K562 (cell line): ENCODE results near the gene LRRC19. TPM values are rescaled to one million over a fixed set of nuclear protein-coding genes. Genes with fewer than 3 reads are reported as not detected.

Source experiments
- ATAC-seq: fragments of 200-7000 bp; cut with Tn5 transposase; 3 replicates; pipeline ENCODE4 v1.9.1; 2020; ENCODE audit warnings: moderate library complexity
- BruUV-seq: library from RNA; stranded (reverse); fragments of 400-500 nt; replicated peaks from 2 replicates; lab custom pipeline; 2021; lab: Mats Ljungman, UMichigan
- CTCF ChIA-PET: fragments of 300-600 bp; formaldehyde crosslinking; extraction: SDS; loops from one replicate; lab custom pipeline; 2021; ENCODE audit warnings: low intra/inter-chr PET ratio; lab: Yijun Ruan, JAX
- POLR2A ChIA-PET: fragments of 300-600, 350-650 bp; sonication (Branson Sonifier 250); formaldehyde crosslinking; extraction: SDS; loops from one replicate; lab custom pipeline; 2021; ENCODE audit warnings: antibody characterized with exemption, inconsistent platforms; lab: Yijun Ruan, JAX
- DNase-seq, 4 experiments: peaks; one replicate each; pipeline versions ENCODE4 v3.0.0 to v3.0.0-alpha.2; 2011 to 2018; ENCODE audit warnings: low spot score in 3 of 4, mixed read lengths in 3 of 4; ENCODE audit errors: extremely low read depth in 1 of 4
- FAIRE-seq: peaks from 2 replicates; lab custom pipeline; 2011; peaks lifted over from hg19 to GRCh38; lab: Jason Lieb, UNC
- H2AFZ ChIP-seq: 2 replicates; pipeline ENCODE4 v1.6.0; 2011; ENCODE audit warnings: low read depth, low read length, control low read depth, inconsistent platforms
- H3K27ac ChIP-seq: fragments of 200-600 bp; 3 replicates; pipeline ENCODE4 v1.8.0; 2011; ENCODE audit warnings: low read depth, mild to moderate bottlenecking, control low read depth, inconsistent platforms, low read length, moderate library complexity, mixed read lengths; ENCODE audit errors: extremely low read depth
- H3K27me3 ChIP-seq, 2 experiments: fragments of 300-600 bp in 1 of 2; 2 replicates in 1 of 2; 3 replicates in 1 of 2; pipeline versions ENCODE4 v1.6.0 to v1.8.0; 2011; ENCODE audit warnings: inconsistent platforms in 2 of 2, low read length in 2 of 2, mild to moderate bottlenecking in 1 of 2, mixed read lengths in 1 of 2, moderate library complexity in 1 of 2; ENCODE audit not compliant: control insufficient read depth in 2 of 2, insufficient read depth in 2 of 2
- H3K36me3 ChIP-seq: fragments of 300-600 bp; 3 replicates; pipeline ENCODE4 v1.8.0; 2011; ENCODE audit warnings: mild to moderate bottlenecking, low read length, inconsistent platforms; ENCODE audit not compliant: control insufficient read depth, insufficient read depth
- H3K4me1 ChIP-seq, 2 experiments: fragments of 200-600 bp in 1 of 2; replicated peaks in 1 of 2; 2 replicates in 1 of 2; 3 replicates in 1 of 2; pipeline versions ENCODE4 v1.5.1 to v1.8.0; 2011; ENCODE audit warnings: inconsistent platforms in 2 of 2, low read length in 2 of 2, mild to moderate bottlenecking in 1 of 2, mixed read lengths in 1 of 2, moderate library complexity in 1 of 2; ENCODE audit not compliant: control insufficient read depth in 2 of 2, insufficient read depth in 2 of 2
- H3K4me2 ChIP-seq: 2 replicates; pipeline ENCODE4 v1.6.1; 2011; ENCODE audit warnings: low read length, control low read depth, inconsistent platforms, mixed read lengths; ENCODE audit not compliant: insufficient read depth
- H3K4me3 ChIP-seq: fragments of 200-600 bp; sonication (generic), shearing (Covaris generic); 2 replicates; pipeline ENCODE4 v1.5.1; 2016; ENCODE audit warnings: control low read depth, inconsistent platforms
- H3K79me2 ChIP-seq: fragments of 200-600 bp; 3 replicates; pipeline ENCODE4 v1.8.0; 2011; ENCODE audit warnings: low read length, inconsistent platforms; ENCODE audit not compliant: control insufficient read depth, insufficient read depth
- H3K9ac ChIP-seq, 2 experiments: 2 replicates each; pipeline versions ENCODE4 v1.6.0 to v1.6.1; 2011; ENCODE audit warnings: low read depth in 2 of 2, low read length in 2 of 2, control low read depth in 1 of 2, inconsistent platforms in 1 of 2, mild to moderate bottlenecking in 1 of 2, mixed read lengths in 1 of 2; ENCODE audit not compliant: insufficient read depth in 1 of 2
- H3K9me1 ChIP-seq: one replicate; pipeline ENCODE4 v1.6.0; 2011; ENCODE audit warnings: inconsistent platforms, mild to moderate bottlenecking, low read length, moderate library complexity; ENCODE audit not compliant: control insufficient read depth, insufficient read depth
- H3K9me3 ChIP-seq: replicated peaks from 2 replicates; pipeline ENCODE4 v1.5.1; 2011; ENCODE audit warnings: low read depth, low read length, inconsistent platforms; ENCODE audit not compliant: control insufficient read depth, insufficient read depth
- H4K20me1 ChIP-seq: replicated peaks from 2 replicates; pipeline ENCODE4 v1.6.1; 2011; ENCODE audit warnings: low read length, inconsistent platforms, mixed read lengths; ENCODE audit not compliant: control insufficient read depth, insufficient read depth
- ATF7 ChIP-seq: fragments of 450-650 bp; IDR thresholded peaks from 2 replicates; pipeline ENCODE4 v1.7.1; 2014; ENCODE audit warnings: mild to moderate bottlenecking, moderate library complexity
- BRCA1 ChIP-seq, 2 experiments: fragments of 450-650 bp in 1 of 2; sonication (generic) in 1 of 2; formaldehyde crosslinking in 1 of 2; IDR thresholded peaks; 2 replicates each; pipeline versions ENCODE4 v1.5.0 to v1.6.1; 2017 to 2020; ENCODE audit warnings: mild to moderate bottlenecking in 1 of 2, missing genetic modification reagents in 1 of 2
- HLTF ChIP-seq: fragments of 450-650 bp; IDR thresholded peaks from 2 replicates; pipeline ENCODE4 v1.6.1; 2016
- MLX ChIP-seq, 2 experiments: fragments of 450-650 bp in 1 of 2; sonication (generic) in 1 of 2; formaldehyde crosslinking; conservative IDR thresholded peaks; 2 replicates each; pipeline versions ENCODE4 v1.4.0 to v1.8.1; 2020 to 2022; ENCODE audit warnings: mild to moderate bottlenecking in 1 of 2, missing genetic modification reagents in 1 of 2
- NCOA2 ChIP-seq, 2 experiments: fragments of 450-650 bp; IDR thresholded peaks; 2 replicates each; pipeline ENCODE4 v1.6.1; 2018; ENCODE audit warnings: mild to moderate bottlenecking in 2 of 2, moderate library complexity in 1 of 2; ENCODE audit not compliant: partially characterized antibody in 2 of 2
- PCBP2 ChIP-seq: fragments of 200-400 bp; formaldehyde crosslinking; IDR thresholded peaks from 2 replicates; pipeline ENCODE4 v1.6.1; 2018; ENCODE audit warnings: low read length, low read depth, mild to moderate bottlenecking, moderate library complexity; ENCODE audit not compliant: poor library complexity, severe bottlenecking
- REST ChIP-seq, 2 experiments: fragments of 450-650 bp; formaldehyde crosslinking in 1 of 2; IDR thresholded peaks; 2 replicates each; pipeline versions ENCODE4 v1.4.0 to v1.6.1; 2014 to 2020; ENCODE audit warnings: mild to moderate bottlenecking in 2 of 2, borderline replicate concordance in 1 of 2, low read depth in 1 of 2
- SOX6 ChIP-seq: fragments of 450-650 bp; IDR thresholded peaks from 2 replicates; pipeline ENCODE4 v1.6.1; 2014; ENCODE audit warnings: mild to moderate bottlenecking
- TSHZ1 ChIP-seq: fragments of 250-450 bp; sonication (Bioruptor Pico); IDR thresholded peaks from 2 replicates; pipeline ENCODE4 v1.4.0; 2020; ENCODE audit warnings: mild to moderate bottlenecking, moderate library complexity
- WGBS: fragments of 100-300 bp; shearing (Covaris generic); methylation state at CpG from one replicate; pipeline ENCODE4 v1.1.6; 2016; ENCODE audit warnings: low coverage, mixed read lengths; ENCODE audit not compliant: insufficient coverage; ENCODE audit errors: missing lambda C conversion rate; 5-methylcytosine and 5-hydroxymethylcytosine counted together
- in situ Hi-C: fragments of 300-500 bp; cut with MboI; formaldehyde crosslinking; loops from 4 replicates; pipeline ENCODE4 v1.15.0; 2018; ENCODE audit warnings: inconsistent platforms, mixed read lengths
- intact Hi-C: fragments of 100-400 bp; cut with micrococcal nuclease; formaldehyde crosslinking; loops from 2 replicates; pipeline ENCODE4 v1.14.2; 2022
- polyA plus RNA-seq, 8 experiments: library from polyadenylated mRNA; depleted of rRNA in 4 of 8; stranded (reverse) in 5 of 8; unstranded in 3 of 8; fragments of >200 nt; fragmentation: Nextera tagmentation in 2 of 8; fragmentation: Illumina TruSeq in 1 of 8; extraction: Ambion mirVana in 2 of 8; extraction: Trizol in 1 of 8; gene quantifications; 2 replicates each; pipeline versions ENCODE4 v1.2.1 to v1.2.3, GENCODE V29; 2011 to 2014; ENCODE audit warnings: inconsistent platforms in 1 of 8, missing spikeins in 1 of 8
- total RNA-seq, 7 experiments: library from RNA; depleted of rRNA in 6 of 7; stranded (reverse); fragments of >200 nt in 6 of 7; fragmentation: Illumina TruSeq in 2 of 7; extraction: Trizol in 2 of 7; gene quantifications; 2 replicates each; pipeline versions ENCODE4 v1.2.1 to v1.2.3, GENCODE V29; 2011 to 2021; ENCODE audit warnings: low replicate concordance in 1 of 7

LRRC19 gene
- total and polyA plus RNA-seq, 9 of the 15 experiments (the other 6 are each of a cell fraction or from before 2014, with no cell fraction given): not detected

- in situ Hi-C loops: no loop called here
- ATAC-seq (no peak), FAIRE-seq (no peak), DNase-seq (no peak)
- Histone ChIP-seq H3K4me2 (no peak overlapping the region), H3K9me1 (no peaks in the 10 kb centered on the region), H2AFZ (no peak overlapping the region), H3K27ac (no peak overlapping the region), H3K9me3 (no peaks in the 10 kb centered on the region), H3K4me3 (no peak overlapping the region), H3K79me2 (no peaks in the 10 kb centered on the region), H3K27me3 (no peaks in the 10 kb centered on the region), H3K4me1 (no peaks in the 10 kb centered on the region), H3K36me3 (no peaks in the 10 kb centered on the region), H4K20me1 (no peaks in the 10 kb centered on the region), H3K9ac (no peak overlapping the region)
- CTCF ChIA-PET: no interaction called here
- intact Hi-C loops: no loop called here
- POLR2A ChIA-PET: no interaction called here
- WGBS: 100% methylated on average over 1 of the region's 1 CpG
- no TSS peak for BruUV-seq
- no peak for TF ChIP-seq HLTF
- TF ChIP-seq PCBP2: no peak
- TF ChIP-seq NCOA2 (IDR thresholded peaks at IDR 0.05; ENCODE audit: partially characterized antibody in 2 of 2): no peak
- TF ChIP-seq MLX (CRISPR knock-in tag; conservative IDR thresholded peaks at IDR 0.05): no peak
- TF ChIP-seq TSHZ1 (CRISPR knock-in tag): no peak
- no peak for TF ChIP-seq REST (IDR thresholded peaks at IDR 0.05; ENCODE audit: borderline replicate concordance)
- no peak for TF ChIP-seq REST (CRISPR knock-in tag; IDR thresholded peaks at IDR 0.05; ENCODE audit: low read depth)
- TF ChIP-seq BRCA1 (IDR thresholded peaks at IDR 0.05): no peak
- TF ChIP-seq BRCA1 (CRISPR knock-in tag; IDR thresholded peaks at IDR 0.05): no peak
- TF ChIP-seq ATF7: no peak
- no peak for TF ChIP-seq SOX6
Measured at GRCh38 chr9:27054125-27054524, 48.7 kb upstream of the LRRC19 start.
